GM19467 (cell line): Measurements from ENCODE around the gene HS2ST1.

Experiments
- ATAC-seq: cut with Tn5 transposase; IDR thresholded peaks from one replicate; pipeline ENCODE4 v1.9.1; 2021; ENCODE audit warnings: mild to moderate bottlenecking, moderate library complexity; ENCODE audit not compliant: unreplicated experiment

The HS2ST1 gene

GRCh38 chr1:87132284-87132870 is 217.9 kb downstream of the HS2ST1 start:
- ATAC-seq, result peak; percentile 19

- ATAC-seq, result no peak
Measured at GRCh38 chr1:87134061-87134460, 219.6 kb downstream of the HS2ST1 start.

GRCh38 chr1:87134625-87135328 is 220.3 kb downstream of the HS2ST1 start:
- no peak for ATAC-seq

- ATAC-seq, result no peak
Measured at GRCh38 chr1:87135329-87135712, 220.9 kb downstream of the HS2ST1 start.

GRCh38 chr1:87136607-87137341 is 222.3 kb downstream of the HS2ST1 start:
- ATAC-seq, result no peak

- ATAC-seq, result no peak
Measured at GRCh38 chr1:87137342-87137739, 222.9 kb downstream of the HS2ST1 start.

DNA sequence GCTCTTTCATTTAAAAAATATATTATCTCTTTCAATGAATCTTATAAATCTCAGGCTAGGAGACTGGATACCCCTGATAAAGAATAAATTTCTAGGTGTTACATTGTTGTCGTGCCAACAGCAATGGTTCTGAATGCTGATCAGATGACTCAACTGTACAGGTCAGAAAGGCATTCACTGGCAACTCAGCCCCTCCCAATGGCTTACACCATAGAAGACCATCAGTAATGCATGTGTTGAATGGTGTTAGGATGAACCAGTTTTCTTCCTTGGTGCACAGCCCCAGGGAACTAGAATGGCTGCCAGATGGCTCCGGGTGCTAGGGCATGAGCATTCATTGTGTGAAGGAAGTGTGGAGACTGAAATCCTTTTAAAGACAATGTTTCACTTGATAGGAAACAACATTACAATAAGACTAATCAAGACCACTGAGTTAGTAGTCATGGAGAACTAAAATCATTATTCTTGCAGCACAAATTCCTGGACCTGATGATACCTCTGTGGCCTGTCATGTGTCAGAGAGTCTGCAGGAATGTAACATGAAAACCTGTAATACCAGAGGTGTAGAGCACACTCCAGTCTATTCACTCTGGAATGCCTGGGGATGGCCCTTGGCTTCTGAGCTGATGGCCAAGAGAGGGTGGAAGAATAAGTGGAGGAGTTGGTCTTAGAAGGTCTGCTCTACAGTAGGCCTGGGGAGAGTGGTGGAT is 226.6 kb downstream of the HS2ST1 start:
- ATAC-seq, result no peak

- ATAC-seq, result no peak
Measured at GRCh38 chr1:87141556-87141955, 227.1 kb downstream of the HS2ST1 start.

GRCh38 chr1:87143413-87144135 is 229.1 kb downstream of the HS2ST1 start:
- no peak for ATAC-seq

DNA sequence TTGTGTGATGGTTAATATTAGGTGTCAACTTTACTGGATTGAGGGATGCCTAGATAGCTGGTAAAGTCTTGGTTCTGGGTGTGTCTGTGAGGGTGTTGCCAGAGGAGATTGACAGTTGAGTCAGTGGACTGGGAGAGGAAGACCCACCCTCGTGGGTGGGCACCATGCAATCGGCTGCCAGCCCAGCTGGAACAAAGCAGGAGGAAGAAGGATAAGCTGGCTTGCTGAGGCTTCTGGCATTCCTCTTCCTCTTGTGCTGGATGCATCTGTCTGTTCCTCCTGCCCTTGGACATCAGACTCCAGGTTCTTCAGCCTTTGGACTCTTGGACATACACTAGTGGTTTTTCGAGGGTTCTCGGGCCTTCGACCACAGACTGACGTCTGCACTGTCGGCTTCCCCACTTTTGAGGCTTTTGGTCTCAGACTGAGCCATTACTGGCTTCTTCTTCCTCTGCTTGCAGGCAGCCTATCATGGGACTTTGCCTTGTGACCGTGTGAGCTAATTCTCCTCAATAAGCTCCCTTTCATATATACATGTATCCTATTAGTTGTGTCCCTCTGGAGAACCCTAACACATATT is 230.0 kb downstream of the HS2ST1 start:
- ATAC-seq, result no peak

- no peak for ATAC-seq
Measured at GRCh38 chr1:87144981-87145380, 230.5 kb downstream of the HS2ST1 start.

DNA sequence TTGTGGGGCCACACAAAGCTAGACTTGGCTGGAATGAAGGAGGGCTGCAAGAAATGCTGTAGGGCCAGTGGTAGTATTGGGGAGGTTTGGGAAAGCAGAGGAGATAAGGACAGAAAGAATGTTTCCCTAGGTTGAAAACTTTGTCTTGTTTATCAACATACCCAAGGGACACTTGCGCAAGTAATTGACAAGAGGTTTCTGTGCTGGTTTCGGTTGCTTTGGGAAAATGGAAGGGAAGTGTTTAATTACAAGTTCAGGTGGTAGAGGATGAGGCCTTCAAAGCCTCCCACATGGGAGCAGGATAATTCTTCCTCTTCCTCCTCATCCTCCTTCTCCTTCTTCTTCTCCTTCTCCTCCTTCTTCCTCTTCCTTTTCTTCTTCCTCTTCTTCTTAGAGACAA is 232.1 kb downstream of the HS2ST1 start:
- ATAC-seq, result no peak

GRCh38 chr1:87146986-87147385 is 232.6 kb downstream of the HS2ST1 start:
- ATAC-seq, result no peak

DNA sequence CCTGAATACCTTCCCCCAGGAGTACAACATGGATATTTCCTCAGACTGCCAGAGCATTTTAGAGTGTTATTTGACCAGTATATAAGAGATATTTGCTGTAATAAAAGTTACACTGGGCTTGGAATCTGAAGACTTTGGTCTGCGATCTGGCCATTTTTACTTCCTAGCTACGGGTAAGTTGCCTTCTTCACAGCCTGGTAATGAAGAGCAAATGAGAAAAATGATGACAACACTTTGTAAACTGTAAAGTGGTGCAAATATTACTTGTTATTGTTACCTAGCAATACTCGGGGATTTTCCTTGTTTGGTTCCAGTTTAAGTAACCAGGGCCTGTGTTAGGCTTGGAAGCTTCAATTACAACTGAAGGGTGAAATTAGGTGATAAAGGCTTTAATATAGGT is 233.4 kb downstream of the HS2ST1 start:
- no peak for ATAC-seq

- no peak for ATAC-seq
Measured at GRCh38 chr1:87148661-87149060, 234.2 kb downstream of the HS2ST1 start.

DNA sequence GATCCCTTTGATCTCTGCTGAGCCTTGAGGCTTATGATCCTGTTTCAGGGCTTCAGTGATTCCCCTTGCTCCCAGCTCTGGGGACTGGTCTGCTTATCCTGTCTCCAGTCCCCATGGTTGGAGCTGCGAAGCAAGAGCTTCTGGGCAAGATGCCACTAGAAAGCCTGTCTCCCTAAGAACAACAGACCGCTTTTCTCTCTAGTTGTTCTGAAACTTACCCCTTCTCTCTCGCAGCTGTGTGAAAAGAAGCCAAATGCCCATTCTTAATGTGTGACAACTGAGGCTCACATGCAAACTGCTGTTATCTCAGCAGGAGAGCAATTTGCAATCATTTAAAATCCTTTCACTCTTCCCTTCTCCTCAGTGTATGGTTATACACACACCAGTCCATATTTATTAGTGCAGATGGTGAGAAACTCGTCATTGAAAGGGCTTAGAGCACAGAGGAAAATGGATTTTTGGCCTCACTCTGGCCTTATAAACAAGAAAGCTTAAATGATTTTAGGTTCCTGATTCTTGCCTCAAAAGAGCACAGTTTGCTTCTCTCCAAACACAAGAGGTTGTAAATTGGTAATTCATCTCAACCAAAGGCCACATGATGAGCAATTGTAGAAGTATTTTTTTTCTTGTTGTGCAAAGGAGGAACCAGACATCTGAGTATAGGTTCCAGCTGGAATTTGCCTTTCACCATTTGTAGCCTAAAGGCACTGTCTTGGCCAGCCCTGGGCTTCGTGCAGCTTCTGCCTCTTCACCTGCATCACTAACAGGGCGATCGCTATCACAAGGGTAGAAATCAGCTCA is 235.0 kb downstream of the HS2ST1 start:
- no peak for ATAC-seq

GRCh38 chr1:87150143-87150542 is 235.7 kb downstream of the HS2ST1 start:
- ATAC-seq, result no peak

GRCh38 chr1:87151500-87152421 is 237.3 kb downstream of the HS2ST1 start:
- ATAC-seq, result peak; percentile 76

- no peak for ATAC-seq
Measured at GRCh38 chr1:87154384-87154783, 239.9 kb downstream of the HS2ST1 start.
